GM23338 (cell line): ENCODE measurements around the gene EPHA7. TPM values are rescaled to one million over a fixed set of nuclear protein-coding genes. Genes with fewer than 3 reads are reported as not detected.

Source experiments
- ATAC-seq: fragments of 200-7000 bp; cut with Tn5 transposase; 3 replicates; pipeline ENCODE4 v1.9.1; 2020
- DNase-seq: peaks from one replicate; pipeline ENCODE4 v3.0.0-alpha.2; 2015; ENCODE audit warnings: low spot score
- H2AFZ ChIP-seq: fragments of 200-600 bp; sonication (generic); 2 replicates; pipeline ENCODE4 v1.8.0; 2016; ENCODE audit warnings: antibody characterized with exemption, mild to moderate bottlenecking, moderate library complexity
- H3F3A ChIP-seq: fragments of 200-600 bp; sonication (generic); replicated peaks from 2 replicates; pipeline ENCODE4 v1.8.0; 2017; ENCODE audit warnings: antibody characterized with exemption, mixed run types, low read depth
- H3K27ac ChIP-seq: fragments of 200-600 bp; sonication (generic); 2 replicates; pipeline ENCODE4 v1.6.1; 2016; ENCODE audit warnings: low read depth
- H3K27me3 ChIP-seq: fragments of 200-600 bp; sonication (generic); 2 replicates; pipeline ENCODE4 v1.8.0; 2016; ENCODE audit warnings: mild to moderate bottlenecking, mixed run types, moderate library complexity; ENCODE audit not compliant: insufficient read depth
- H3K36me3 ChIP-seq: fragments of 200-600 bp; sonication (generic); 2 replicates; pipeline ENCODE4 v1.8.0; 2016; ENCODE audit warnings: mild to moderate bottlenecking; ENCODE audit not compliant: insufficient read depth
- H3K4me1 ChIP-seq: fragments of 200-600 bp; sonication (generic); 2 replicates; pipeline ENCODE4 v1.8.0; 2016; ENCODE audit warnings: mild to moderate bottlenecking, moderate library complexity; ENCODE audit not compliant: insufficient read depth
- H3K4me2 ChIP-seq: fragments of 200-600 bp; sonication (generic); 2 replicates; pipeline ENCODE4 v1.7.1; 2017; ENCODE audit warnings: mixed run types
- H3K4me3 ChIP-seq: fragments of 200-600 bp; sonication (generic); 2 replicates; pipeline ENCODE4 v1.6.1; 2016; ENCODE audit warnings: mixed run types
- H3K79me2 ChIP-seq: fragments of 200-600 bp; sonication (generic); replicated peaks from 2 replicates; pipeline ENCODE4 v1.8.0; 2017; ENCODE audit warnings: mild to moderate bottlenecking; ENCODE audit not compliant: insufficient read depth
- H3K9me2 ChIP-seq: fragments of 200-600 bp; sonication (generic); 2 replicates; pipeline ENCODE4 v1.8.0; 2017; ENCODE audit not compliant: insufficient read depth
- H4K20me1 ChIP-seq: fragments of 200-600 bp; sonication (generic); replicated peaks from 2 replicates; pipeline ENCODE4 v1.8.0; 2017; ENCODE audit warnings: mild to moderate bottlenecking; ENCODE audit not compliant: insufficient read depth
- H3K27ac Mint-ChIP-seq: 2 replicates; pipeline ENCODE4 v1.8.0; 2020; ENCODE audit warnings: inconsistent platforms, mild to moderate bottlenecking, moderate library complexity, mixed read lengths
- H3K27me3 Mint-ChIP-seq: 3 replicates; pipeline ENCODE4 v1.8.0; 2022; ENCODE audit warnings: low read depth, mild to moderate bottlenecking, moderate library complexity, mixed read lengths, inconsistent platforms; ENCODE audit not compliant: insufficient read depth, poor library complexity
- H3K36me3 Mint-ChIP-seq: 3 replicates; pipeline ENCODE4 v1.8.0; 2021; ENCODE audit warnings: low read depth, mild to moderate bottlenecking, inconsistent platforms, moderate library complexity, mixed read lengths
- H3K4me1 Mint-ChIP-seq: 3 replicates; pipeline ENCODE4 v1.8.0; 2020; ENCODE audit warnings: mild to moderate bottlenecking, inconsistent platforms, mixed read lengths
- H3K4me3 Mint-ChIP-seq: 3 replicates; pipeline ENCODE4 v1.8.0; 2021; ENCODE audit warnings: moderate library complexity, mild to moderate bottlenecking, inconsistent platforms, mixed read lengths
- H3K9me3 Mint-ChIP-seq: 3 replicates; pipeline ENCODE4 v1.8.0; 2020; ENCODE audit warnings: moderate library complexity, mild to moderate bottlenecking, inconsistent platforms, mixed read lengths
- CREB1 ChIP-seq: fragments of 250-450 bp; sonication (Bioruptor Pico); IDR thresholded peaks from 2 replicates; pipeline ENCODE4 v1.5.0; 2020; ENCODE audit warnings: low read depth, mild to moderate bottlenecking, moderate library complexity
- CTCF ChIP-seq, 2 experiments: fragments of 200-600 bp in 1 of 2; sonication (generic) in 1 of 2; conservative IDR thresholded peaks; 2 replicates each; pipeline versions ENCODE4 v1.5.1 to v1.6.1; 2016 to 2017; ENCODE audit warnings: antibody characterized with exemption in 2 of 2, low read depth in 2 of 2, mild to moderate bottlenecking in 2 of 2, moderate library complexity in 1 of 2
- EZH2 ChIP-seq: fragments of 200-600 bp; sonication (generic); IDR thresholded peaks from one replicate; pipeline ENCODE4 v1.8.0; 2017; ENCODE audit warnings: antibody characterized with exemption, mild to moderate bottlenecking, low read depth; ENCODE audit not compliant: unreplicated experiment
- JUNB ChIP-seq: IDR thresholded peaks from one replicate; pipeline ENCODE4 v1.6.1; 2016; ENCODE audit warnings: antibody characterized with exemption; ENCODE audit not compliant: unreplicated experiment
- NANOG ChIP-seq: IDR thresholded peaks from 2 replicates; pipeline ENCODE4 v1.6.1; 2016; ENCODE audit warnings: antibody characterized with exemption, borderline replicate concordance
- POLR2AphosphoS5 ChIP-seq: IDR thresholded peaks from 2 replicates; pipeline ENCODE4 v1.6.1; 2016; ENCODE audit warnings: antibody characterized with exemption, low read depth
- STAT1 ChIP-seq: IDR thresholded peaks from one replicate; pipeline ENCODE4 v1.6.1; 2016; ENCODE audit warnings: antibody characterized with exemption; ENCODE audit not compliant: unreplicated experiment
- ZNF114 ChIP-seq: fragments of 250-450 bp; sonication (Bioruptor Pico); IDR thresholded peaks from 2 replicates; pipeline ENCODE4 v1.5.0; 2020; ENCODE audit warnings: mild to moderate bottlenecking, moderate library complexity
- ZNF331 ChIP-seq: fragments of 250-450 bp; sonication (Bioruptor Pico); IDR thresholded peaks from 2 replicates; pipeline ENCODE4 v1.5.0; 2020; ENCODE audit warnings: low read depth, mild to moderate bottlenecking, moderate library complexity
- polyA plus RNA-seq: library from polyadenylated mRNA; unstranded; fragments of >200 nt; fragmentation: Nextera tagmentation; extraction: Ambion mirVana; gene quantifications from 2 replicates; pipeline ENCODE4 v1.2.1, GENCODE V29; 2016
- total RNA-seq: library from RNA; depleted of rRNA; stranded (reverse); fragments of >200 nt; shearing (Covaris generic); gene quantifications from 2 replicates; pipeline ENCODE4 v1.2.3, GENCODE V29; 2014
- TF ChIP-seq, protein P1 (sequence below): fragments of 250-450 bp; sonication (Bioruptor Pico); IDR thresholded peaks from 2 replicates; pipeline ENCODE4 v1.5.0; 2020; ENCODE audit warnings: mild to moderate bottlenecking, moderate library complexity
- TF ChIP-seq, protein P2 (sequence below): IDR thresholded peaks from one replicate; pipeline ENCODE4 v1.6.1; 2018; ENCODE audit warnings: antibody characterized with exemption; ENCODE audit not compliant: unreplicated experiment
- TF ChIP-seq, protein P3 (sequence below): IDR thresholded peaks from 2 replicates; pipeline ENCODE4 v1.6.1; 2016; ENCODE audit warnings: antibody characterized with exemption

The EPHA7 gene
- total and polyA plus RNA-seq, 2 experiments from 2014 or later = 3.3 to 7.3 TPM

GRCh38 chr6:93248631-93249030, 170.7 kb downstream of the EPHA7 start:
- TF ChIP-seq NANOG (no peak), EZH2 (no peak), JUNB (no peak), STAT1 (no peak), ZNF114 (CRISPR knock-in tag) (no peak), CTCF (conservative IDR thresholded peaks at IDR 0.05; ENCODE audit: low read depth in 2 of 2) (no peak), POLR2AphosphoS5 (no peak), ZNF331 (no peak), CREB1 (no peak)
- TF ChIP-seq, protein P1, sequence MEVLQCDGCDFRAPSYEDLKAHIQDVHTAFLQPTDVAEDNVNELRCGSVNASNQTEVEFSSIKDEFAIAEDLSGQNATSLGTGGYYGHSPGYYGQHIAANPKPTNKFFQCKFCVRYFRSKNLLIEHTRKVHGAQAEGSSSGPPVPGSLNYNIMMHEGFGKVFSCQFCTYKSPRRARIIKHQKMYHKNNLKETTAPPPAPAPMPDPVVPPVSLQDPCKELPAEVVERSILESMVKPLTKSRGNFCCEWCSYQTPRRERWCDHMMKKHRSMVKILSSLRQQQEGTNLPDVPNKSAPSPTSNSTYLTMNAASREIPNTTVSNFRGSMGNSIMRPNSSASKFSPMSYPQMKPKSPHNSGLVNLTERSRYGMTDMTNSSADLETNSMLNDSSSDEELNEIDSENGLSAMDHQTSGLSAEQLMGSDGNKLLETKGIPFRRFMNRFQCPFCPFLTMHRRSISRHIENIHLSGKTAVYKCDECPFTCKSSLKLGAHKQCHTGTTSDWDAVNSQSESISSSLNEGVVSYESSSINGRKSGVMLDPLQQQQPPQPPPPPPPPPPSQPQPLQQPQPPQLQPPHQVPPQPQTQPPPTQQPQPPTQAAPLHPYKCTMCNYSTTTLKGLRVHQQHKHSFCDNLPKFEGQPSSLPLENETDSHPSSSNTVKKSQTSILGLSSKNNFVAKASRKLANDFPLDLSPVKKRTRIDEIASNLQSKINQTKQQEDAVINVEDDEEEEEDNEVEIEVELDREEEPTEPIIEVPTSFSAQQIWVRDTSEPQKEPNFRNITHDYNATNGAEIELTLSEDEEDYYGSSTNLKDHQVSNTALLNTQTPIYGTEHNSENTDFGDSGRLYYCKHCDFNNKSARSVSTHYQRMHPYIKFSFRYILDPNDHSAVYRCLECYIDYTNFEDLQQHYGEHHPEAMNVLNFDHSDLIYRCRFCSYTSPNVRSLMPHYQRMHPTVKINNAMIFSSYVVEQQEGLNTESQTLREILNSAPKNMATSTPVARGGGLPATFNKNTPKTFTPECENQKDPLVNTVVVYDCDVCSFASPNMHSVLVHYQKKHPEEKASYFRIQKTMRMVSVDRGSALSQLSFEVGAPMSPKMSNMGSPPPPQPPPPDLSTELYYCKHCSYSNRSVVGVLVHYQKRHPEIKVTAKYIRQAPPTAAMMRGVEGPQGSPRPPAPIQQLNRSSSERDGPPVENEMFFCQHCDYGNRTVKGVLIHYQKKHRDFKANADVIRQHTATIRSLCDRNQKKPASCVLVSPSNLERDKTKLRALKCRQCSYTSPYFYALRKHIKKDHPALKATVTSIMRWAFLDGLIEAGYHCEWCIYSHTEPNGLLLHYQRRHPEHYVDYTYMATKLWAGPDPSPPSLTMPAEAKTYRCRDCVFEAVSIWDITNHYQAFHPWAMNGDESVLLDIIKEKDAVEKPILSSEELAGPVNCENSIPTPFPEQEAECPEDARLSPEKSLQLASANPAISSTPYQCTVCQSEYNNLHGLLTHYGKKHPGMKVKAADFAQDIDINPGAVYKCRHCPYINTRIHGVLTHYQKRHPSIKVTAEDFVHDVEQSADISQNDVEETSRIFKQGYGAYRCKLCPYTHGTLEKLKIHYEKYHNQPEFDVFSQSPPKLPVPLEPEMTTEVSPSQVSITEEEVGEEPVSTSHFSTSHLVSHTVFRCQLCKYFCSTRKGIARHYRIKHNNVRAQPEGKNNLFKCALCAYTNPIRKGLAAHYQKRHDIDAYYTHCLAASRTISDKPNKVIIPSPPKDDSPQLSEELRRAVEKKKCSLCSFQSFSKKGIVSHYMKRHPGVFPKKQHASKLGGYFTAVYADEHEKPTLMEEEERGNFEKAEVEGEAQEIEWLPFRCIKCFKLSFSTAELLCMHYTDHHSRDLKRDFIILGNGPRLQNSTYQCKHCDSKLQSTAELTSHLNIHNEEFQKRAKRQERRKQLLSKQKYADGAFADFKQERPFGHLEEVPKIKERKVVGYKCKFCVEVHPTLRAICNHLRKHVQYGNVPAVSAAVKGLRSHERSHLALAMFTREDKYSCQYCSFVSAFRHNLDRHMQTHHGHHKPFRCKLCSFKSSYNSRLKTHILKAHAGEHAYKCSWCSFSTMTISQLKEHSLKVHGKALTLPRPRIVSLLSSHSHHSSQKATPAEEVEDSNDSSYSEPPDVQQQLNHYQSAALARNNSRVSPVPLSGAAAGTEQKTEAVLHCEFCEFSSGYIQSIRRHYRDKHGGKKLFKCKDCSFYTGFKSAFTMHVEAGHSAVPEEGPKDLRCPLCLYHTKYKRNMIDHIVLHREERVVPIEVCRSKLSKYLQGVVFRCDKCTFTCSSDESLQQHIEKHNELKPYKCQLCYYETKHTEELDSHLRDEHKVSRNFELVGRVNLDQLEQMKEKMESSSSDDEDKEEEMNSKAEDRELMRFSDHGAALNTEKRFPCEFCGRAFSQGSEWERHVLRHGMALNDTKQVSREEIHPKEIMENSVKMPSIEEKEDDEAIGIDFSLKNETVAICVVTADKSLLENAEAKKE = no peak
- TF ChIP-seq, protein P2, sequence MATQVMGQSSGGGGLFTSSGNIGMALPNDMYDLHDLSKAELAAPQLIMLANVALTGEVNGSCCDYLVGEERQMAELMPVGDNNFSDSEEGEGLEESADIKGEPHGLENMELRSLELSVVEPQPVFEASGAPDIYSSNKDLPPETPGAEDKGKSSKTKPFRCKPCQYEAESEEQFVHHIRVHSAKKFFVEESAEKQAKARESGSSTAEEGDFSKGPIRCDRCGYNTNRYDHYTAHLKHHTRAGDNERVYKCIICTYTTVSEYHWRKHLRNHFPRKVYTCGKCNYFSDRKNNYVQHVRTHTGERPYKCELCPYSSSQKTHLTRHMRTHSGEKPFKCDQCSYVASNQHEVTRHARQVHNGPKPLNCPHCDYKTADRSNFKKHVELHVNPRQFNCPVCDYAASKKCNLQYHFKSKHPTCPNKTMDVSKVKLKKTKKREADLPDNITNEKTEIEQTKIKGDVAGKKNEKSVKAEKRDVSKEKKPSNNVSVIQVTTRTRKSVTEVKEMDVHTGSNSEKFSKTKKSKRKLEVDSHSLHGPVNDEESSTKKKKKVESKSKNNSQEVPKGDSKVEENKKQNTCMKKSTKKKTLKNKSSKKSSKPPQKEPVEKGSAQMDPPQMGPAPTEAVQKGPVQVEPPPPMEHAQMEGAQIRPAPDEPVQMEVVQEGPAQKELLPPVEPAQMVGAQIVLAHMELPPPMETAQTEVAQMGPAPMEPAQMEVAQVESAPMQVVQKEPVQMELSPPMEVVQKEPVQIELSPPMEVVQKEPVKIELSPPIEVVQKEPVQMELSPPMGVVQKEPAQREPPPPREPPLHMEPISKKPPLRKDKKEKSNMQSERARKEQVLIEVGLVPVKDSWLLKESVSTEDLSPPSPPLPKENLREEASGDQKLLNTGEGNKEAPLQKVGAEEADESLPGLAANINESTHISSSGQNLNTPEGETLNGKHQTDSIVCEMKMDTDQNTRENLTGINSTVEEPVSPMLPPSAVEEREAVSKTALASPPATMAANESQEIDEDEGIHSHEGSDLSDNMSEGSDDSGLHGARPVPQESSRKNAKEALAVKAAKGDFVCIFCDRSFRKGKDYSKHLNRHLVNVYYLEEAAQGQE = no peak
- TF ChIP-seq, protein P3, sequence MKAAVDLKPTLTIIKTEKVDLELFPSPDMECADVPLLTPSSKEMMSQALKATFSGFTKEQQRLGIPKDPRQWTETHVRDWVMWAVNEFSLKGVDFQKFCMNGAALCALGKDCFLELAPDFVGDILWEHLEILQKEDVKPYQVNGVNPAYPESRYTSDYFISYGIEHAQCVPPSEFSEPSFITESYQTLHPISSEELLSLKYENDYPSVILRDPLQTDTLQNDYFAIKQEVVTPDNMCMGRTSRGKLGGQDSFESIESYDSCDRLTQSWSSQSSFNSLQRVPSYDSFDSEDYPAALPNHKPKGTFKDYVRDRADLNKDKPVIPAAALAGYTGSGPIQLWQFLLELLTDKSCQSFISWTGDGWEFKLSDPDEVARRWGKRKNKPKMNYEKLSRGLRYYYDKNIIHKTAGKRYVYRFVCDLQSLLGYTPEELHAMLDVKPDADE = no peak
- Histone ChIP-seq H3F3A (no peaks in the 10 kb centered on the region), H3K79me2 (no peaks in the 10 kb centered on the region), H4K20me1 (no peaks in the 10 kb centered on the region), H3K9me2 (no peaks in the 10 kb centered on the region), H2AFZ (no peak overlapping the region), H3K36me3 (no peaks in the 10 kb centered on the region), H3K27me3 (no peaks in the 10 kb centered on the region), H3K4me3 (no peak overlapping the region), H3K4me2 (no peak overlapping the region), H3K27ac (no peak overlapping the region), H3K4me1 (no peaks in the 10 kb centered on the region)
- Mint-ChIP-seq H3K27ac (0 out of 2 replicates have a peak overlapping the region, but pooled peaks have one; percentile 16), H3K9me3 (no peaks in the 10 kb centered on the region), H3K27me3 (no peaks in the 10 kb centered on the region), H3K4me1 (no peaks in the 10 kb centered on the region; the same call in 2 of the 3 replicates), H3K36me3 (no peaks in the 10 kb centered on the region), H3K4me3 (no peak overlapping the region)
- no peak for ATAC-seq
- no peak for DNase-seq
